ENCODE data around the gene GGA3. TPM values are rescaled to one million over a fixed set of nuclear protein-coding genes. Genes with fewer than 3 reads are reported as not detected.

Gene GGA3
- total RNA-seq, 1 experiment from 2014 or later: 94.4 TPM

DNA sequence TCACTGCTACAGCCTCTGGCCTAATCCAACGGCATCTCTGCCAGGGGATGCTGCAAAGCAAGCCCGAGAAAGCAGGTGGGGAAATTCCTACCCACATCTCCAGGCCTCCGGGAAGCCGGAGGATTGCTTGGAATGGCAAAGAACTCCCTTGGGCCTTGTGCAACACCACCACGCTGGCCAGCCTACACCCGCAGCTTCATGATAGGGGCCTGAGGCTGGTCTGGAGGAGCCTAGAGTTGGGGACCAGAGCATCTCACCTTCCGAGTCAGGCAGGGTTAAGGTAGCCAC, 20.3 kb downstream of the GGA3 start:
- Histone ChIP-seq H3K36me3 (ENCODE audit: control insufficient read depth, insufficient read depth, low read length) (peaks cover 9% of the 10 kb centered on the region), H3K4me1 (peaks cover 16% of the 10 kb centered on the region), H3K27me3 (replicated peaks; ENCODE audit: control insufficient read depth, insufficient read depth, low read length) (no peaks in the 10 kb centered on the region), H3K4me3 (ENCODE audit: low read depth, low read length) (no peak overlapping the region), H3K9me3 (no peaks in the 10 kb centered on the region)
- ChIA-PET POLR2A (interaction anchor here (0.5 kb wide), 1 partner anchor 165 kb away, joined by 3 read pairs; the partner anchor contains the start of gene GRB2), CTCF (interaction anchor here (1.3 to 2.7 kb wide), 5 partner anchors 11 to 127 kb away, joined by 4 to 33 read pairs (median 7); partner anchors contain the start of genes MIF4GD and NUP85)
- Mint-ChIP-seq H3K4me1 (ENCODE audit: low read depth, unreplicated experiment) (peaks cover 19% of the 10 kb centered on the region), H3K36me3 (ENCODE audit: insufficient read depth, unreplicated experiment) (peaks cover 81% of the 10 kb centered on the region), H3K4me3 (ENCODE audit: unreplicated experiment) (no peak overlapping the region), H3K9me3 (ENCODE audit: unreplicated experiment) (no peaks in the 10 kb centered on the region), H3K27ac (ENCODE audit: unreplicated experiment) (peak overlapping the region; percentile 51), H3K27me3 (ENCODE audit: insufficient read depth, unreplicated experiment) (no peaks in the 10 kb centered on the region)
- intact Hi-C loops (cut with micrococcal nuclease; ENCODE audit: unreplicated experiment): no loop called here
- TF ChIP-seq, protein P1, sequence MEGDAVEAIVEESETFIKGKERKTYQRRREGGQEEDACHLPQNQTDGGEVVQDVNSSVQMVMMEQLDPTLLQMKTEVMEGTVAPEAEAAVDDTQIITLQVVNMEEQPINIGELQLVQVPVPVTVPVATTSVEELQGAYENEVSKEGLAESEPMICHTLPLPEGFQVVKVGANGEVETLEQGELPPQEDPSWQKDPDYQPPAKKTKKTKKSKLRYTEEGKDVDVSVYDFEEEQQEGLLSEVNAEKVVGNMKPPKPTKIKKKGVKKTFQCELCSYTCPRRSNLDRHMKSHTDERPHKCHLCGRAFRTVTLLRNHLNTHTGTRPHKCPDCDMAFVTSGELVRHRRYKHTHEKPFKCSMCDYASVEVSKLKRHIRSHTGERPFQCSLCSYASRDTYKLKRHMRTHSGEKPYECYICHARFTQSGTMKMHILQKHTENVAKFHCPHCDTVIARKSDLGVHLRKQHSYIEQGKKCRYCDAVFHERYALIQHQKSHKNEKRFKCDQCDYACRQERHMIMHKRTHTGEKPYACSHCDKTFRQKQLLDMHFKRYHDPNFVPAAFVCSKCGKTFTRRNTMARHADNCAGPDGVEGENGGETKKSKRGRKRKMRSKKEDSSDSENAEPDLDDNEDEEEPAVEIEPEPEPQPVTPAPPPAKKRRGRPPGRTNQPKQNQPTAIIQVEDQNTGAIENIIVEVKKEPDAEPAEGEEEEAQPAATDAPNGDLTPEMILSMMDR (IDR thresholded peaks at IDR 0.05; ENCODE audit: insufficient read depth in 1 of 2, low read depth in 1 of 2, low read length in 1 of 2, severe bottlenecking in 1 of 2, unreplicated experiment in 1 of 2): no peak
- no peak for DNase-seq
- TSS peak; percentile 6 for BruUV-seq (replicated peaks)

DNA sequence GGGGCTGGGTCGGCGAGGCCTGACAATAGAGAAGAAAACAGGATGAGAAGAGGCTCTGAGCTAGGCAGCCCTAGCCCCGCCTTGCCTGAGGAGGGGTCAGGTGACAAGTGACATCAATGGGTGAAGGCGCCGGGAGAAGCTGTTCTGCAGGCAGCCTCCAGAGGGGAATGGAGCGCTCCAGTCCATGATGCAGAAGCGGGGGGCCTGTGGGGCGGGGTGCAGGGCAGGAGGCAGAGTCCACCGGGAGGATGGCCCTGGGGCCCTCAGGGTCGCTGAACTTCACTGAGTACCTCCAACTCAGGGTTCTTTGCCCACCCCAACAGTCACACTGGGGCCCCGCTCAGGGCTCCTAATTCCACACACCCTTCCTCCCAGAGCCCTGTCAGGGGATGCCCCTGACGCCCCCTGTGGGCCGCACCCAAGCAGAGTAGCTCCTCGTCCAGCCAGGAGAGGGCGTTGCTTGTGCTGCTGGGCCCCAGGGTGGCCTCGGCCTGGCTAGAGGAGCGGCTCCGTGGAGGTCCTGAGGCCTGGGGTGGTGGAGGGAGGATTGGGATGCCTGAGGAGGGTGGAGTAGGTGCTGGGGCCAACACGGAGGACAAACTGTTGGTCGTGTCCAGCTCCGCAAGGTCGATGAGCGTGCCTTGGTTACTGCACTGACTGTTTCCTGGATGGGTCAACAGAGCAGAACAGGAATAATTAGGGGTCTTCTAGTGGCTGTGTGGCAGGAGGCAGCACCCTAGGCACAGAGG, 20.8 kb downstream of the GGA3 start:
- peak; percentile 69 to 73 for DNase-seq
- POLR2A ChIA-PET: interaction anchor here (0.5 to 0.6 kb wide), 3 partner anchors 23 to 165 kb away, joined by 3 to 7 read pairs (median 3); partner anchors contain the start of gene GRB2
- no peak overlapping the region for H3K4me3 Mint-ChIP-seq (ENCODE audit: unreplicated experiment)
- Histone ChIP-seq H3K36me3 (ENCODE audit: control insufficient read depth, insufficient read depth, low read length) (peaks cover 8% of the 10 kb centered on the region; the same call in 1 of the 2 replicates), H3K27me3 (replicated peaks; ENCODE audit: control insufficient read depth, insufficient read depth, low read length) (no peaks in the 10 kb centered on the region), H3K4me1 (peaks cover 16% of the 10 kb centered on the region), H3K4me3 (ENCODE audit: low read depth, low read length) (no peak overlapping the region), H3K9me3 (no peaks in the 10 kb centered on the region)
- no peaks in the 10 kb centered on the region for H3K9me3 Mint-ChIP-seq (ENCODE audit: unreplicated experiment)
- H3K36me3 Mint-ChIP-seq (ENCODE audit: insufficient read depth, unreplicated experiment): peaks cover 86% of the 10 kb centered on the region
- TF ChIP-seq, protein P1 (IDR thresholded peaks at IDR 0.05; ENCODE audit: insufficient read depth in 1 of 2, low read depth in 1 of 2, low read length in 1 of 2, severe bottlenecking in 1 of 2, unreplicated experiment in 1 of 2): peak; percentile 64 to 82
- H3K4me1 Mint-ChIP-seq (ENCODE audit: low read depth, unreplicated experiment): peaks cover 19% of the 10 kb centered on the region
- intact Hi-C loops (cut with micrococcal nuclease; ENCODE audit: unreplicated experiment): loop anchor here (1.0 kb wide), 1 partner anchor 172 kb away; no protein-coding TSS in a partner anchor
- H3K27me3 Mint-ChIP-seq (ENCODE audit: insufficient read depth, unreplicated experiment): no peaks in the 10 kb centered on the region
- BruUV-seq (replicated peaks): no TSS peak
- CTCF ChIA-PET: interaction anchor here (0.5 to 2.7 kb wide), 10 partner anchors 11 to 131 kb away, joined by 3 to 33 read pairs (median 6); partner anchors contain the start of genes ARMC7, GGA3, MIF4GD and MRPS7
- H3K27ac Mint-ChIP-seq (ENCODE audit: unreplicated experiment): peak overlapping the region; percentile 51

DNA sequence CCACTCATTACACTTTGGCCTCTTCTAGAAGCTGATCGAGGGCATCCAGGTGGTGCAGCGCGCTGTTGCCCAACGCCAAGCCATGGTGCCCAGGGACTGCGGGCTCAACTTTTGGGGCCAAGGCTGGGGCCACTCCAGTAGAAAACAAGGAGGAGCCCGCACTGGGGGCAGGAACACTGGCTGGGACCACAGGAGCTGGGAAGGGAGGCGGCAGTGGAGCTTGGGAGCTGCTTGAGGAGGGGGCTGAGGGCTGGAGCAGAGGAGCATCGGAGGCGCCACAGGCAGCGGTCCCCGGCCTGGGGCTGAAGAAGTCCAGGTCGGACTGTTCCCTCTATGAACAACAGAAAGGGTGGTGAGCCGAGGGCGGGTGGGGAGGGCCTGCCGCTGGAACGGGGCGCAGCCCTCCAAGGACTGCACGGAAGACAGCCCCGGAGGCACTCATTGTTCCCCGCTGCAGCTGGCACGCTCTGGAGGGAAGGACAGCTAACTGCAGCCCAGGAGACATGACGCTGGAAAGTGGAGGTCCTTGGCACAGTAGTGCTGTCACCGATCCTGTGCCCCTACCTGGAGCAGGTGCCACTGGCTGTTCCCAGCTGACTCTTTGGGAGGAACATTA, 21.5 kb downstream of the GGA3 start:
- no peak for DNase-seq
- no TSS peak for BruUV-seq (replicated peaks)
- CTCF ChIA-PET: interaction anchor here (0.5 to 2.7 kb wide), 12 partner anchors 12 to 872 kb away, joined by 3 to 33 read pairs (median 5); partner anchors contain the start of genes ARMC7, GGA3, MIF4GD and MRPS7
- peaks cover 8% of the 10 kb centered on the region; the same call in 1 of the 2 replicates for H3K36me3 ChIP-seq (ENCODE audit: control insufficient read depth, insufficient read depth, low read length)
- H3K27ac Mint-ChIP-seq (ENCODE audit: unreplicated experiment): peak overlapping the region; percentile 51
- peaks cover 16% of the 10 kb centered on the region for H3K4me1 ChIP-seq
- no peak overlapping the region for H3K4me3 ChIP-seq (ENCODE audit: low read depth, low read length)
- no peaks in the 10 kb centered on the region for H3K9me3 ChIP-seq
- no peak overlapping the region for H3K4me3 Mint-ChIP-seq (ENCODE audit: unreplicated experiment)
- no peaks in the 10 kb centered on the region for H3K9me3 Mint-ChIP-seq (ENCODE audit: unreplicated experiment)
- POLR2A ChIA-PET: interaction anchor here (0.5 to 0.6 kb wide), 2 partner anchors 23 to 30 kb away, joined by 3 to 7 read pairs; no protein-coding TSS in a partner anchor
- TF ChIP-seq, protein P1 (IDR thresholded peaks at IDR 0.05; ENCODE audit: insufficient read depth in 1 of 2, low read depth in 1 of 2, low read length in 1 of 2, severe bottlenecking in 1 of 2, unreplicated experiment in 1 of 2): no peak
- H3K4me1 Mint-ChIP-seq (ENCODE audit: low read depth, unreplicated experiment): peaks cover 19% of the 10 kb centered on the region
- H3K36me3 Mint-ChIP-seq (ENCODE audit: insufficient read depth, unreplicated experiment): peaks cover 93% of the 10 kb centered on the region
- no peaks in the 10 kb centered on the region for H3K27me3 Mint-ChIP-seq (ENCODE audit: insufficient read depth, unreplicated experiment)
- intact Hi-C loops (cut with micrococcal nuclease; ENCODE audit: unreplicated experiment): loop anchor here (1.0 kb wide), 1 partner anchor 172 kb away; no protein-coding TSS in a partner anchor
- no peaks in the 10 kb centered on the region for H3K27me3 ChIP-seq (replicated peaks; ENCODE audit: control insufficient read depth, insufficient read depth, low read length)

Measured in Caco-2 (cell line).